Parietal lobe (tissue), 2 donors: ENCODE results near the gene KCTD16. TPM values are rescaled to one million over a fixed set of nuclear protein-coding genes. Genes with fewer than 3 reads are reported as not detected.

Experiments used
- small RNA-seq: library from RNA; depleted of rRNA; stranded (forward); fragments of <200 nt; gene quantifications from one replicate; pipeline ENCODE3, GENCODE V24; 2014; ENCODE audit warnings: low replicate concordance
- total RNA-seq: library from RNA; depleted of rRNA; stranded (reverse); fragments of >200 nt; gene quantifications from one replicate; pipeline ENCODE4 v1.2.3, GENCODE V29; 2014

KCTD16 gene
- total RNA-seq = 28.5 TPM

GRCh38 chr5:144170276-144171024, at the start of gene KCTD16, which contains the start of gene YIPF5:
Gene KCTD16, plus strand, starts transcription at chr5:144170873.
Gene YIPF5, minus strand, starts transcription at chr5:144170659. Its CDS starts 704 bp downstream, at chr5:144169955.

Small RNA genes lying within 50 kb of the gene (small RNA-seq; reads per million reads assigned to genes)
- gene CKS1BP5 (not detected), gene RN7SL87P (not detected)

Other genes with a start within 250 kb of the KCTD16 start
- gene YIPF5, start 214 bp upstream of the KCTD16 start, total RNA-seq = 40.7 TPM